Stimulated activated CD4-positive, alpha-beta T cell treated with anti-CD3 and anti-CD28 coated beads, TNF-alpha, amount 100 ng/mL, for 4 hours (primary cell): ENCODE data around the gene BNC2.
"Not testable (repeated sequence)": the region's sequence is repeated elsewhere in the genome, so short reads cannot be mapped to it uniquely, and the experiment has no call there.

ENCODE experiments used
- DNase-seq, 3 experiments: peaks; one replicate each; pipeline ENCODE4 v3.0.0-alpha.2; 2020; ENCODE audit warnings: low read depth in 3 of 3

The BNC2 gene

GRCh38 chr9:16455842-16456241 lies 414.6 kb downstream of the BNC2 start:
- DNase-seq, result no peak

- no peak for DNase-seq
Observed at GRCh38 chr9:16453390-16453789, 417.1 kb downstream of the BNC2 start.

- DNase-seq, result no peak
Observed at GRCh38 chr9:16450578-16450977, 419.9 kb downstream of the BNC2 start.

- no peak for DNase-seq
Observed at GRCh38 chr9:16450043-16450442, 420.4 kb downstream of the BNC2 start.

- DNase-seq, result no peak
Observed at GRCh38 chr9:16449076-16449730, 421.3 kb downstream of the BNC2 start.

- no peak for DNase-seq
Observed at GRCh38 chr9:16447946-16448345, 422.5 kb downstream of the BNC2 start.

- no peak for DNase-seq
Observed at GRCh38 chr9:16446636-16447035, 423.8 kb downstream of the BNC2 start.

- no peak for DNase-seq
Observed at GRCh38 chr9:16445141-16445920, 425.1 kb downstream of the BNC2 start.

GRCh38 chr9:16442622-16443021 lies 427.8 kb downstream of the BNC2 start:
- no peak for DNase-seq

- no peak for DNase-seq
Observed at GRCh38 chr9:16441791-16442190, 428.7 kb downstream of the BNC2 start.

GRCh38 chr9:16438831-16439230 lies 431.6 kb downstream of the BNC2 start:
- not testable (repeated sequence) for DNase-seq

GRCh38 chr9:16436545-16436944 lies 433.9 kb downstream of the BNC2 start:
- no peak for DNase-seq

GRCh38 chr9:16434526-16434925 lies 435.9 kb downstream of the BNC2 start:
- no peak for DNase-seq

GRCh38 chr9:16433494-16433893 lies 437.0 kb downstream of the BNC2 start:
- no peak for DNase-seq

GRCh38 chr9:16431666-16432392 lies 438.6 kb downstream of the BNC2 start:
- no peak for DNase-seq

- no peak for DNase-seq
Observed at GRCh38 chr9:16429671-16430070, 440.8 kb downstream of the BNC2 start.

GRCh38 chr9:16427873-16428427 lies 442.5 kb downstream of the BNC2 start:
- no peak for DNase-seq

GRCh38 chr9:16426716-16427115 lies 443.8 kb downstream of the BNC2 start:
- DNase-seq, result no peak

GRCh38 chr9:16425562-16426231 lies 444.8 kb downstream of the BNC2 start:
- no peak for DNase-seq

GRCh38 chr9:16422114-16422513 lies 448.4 kb downstream of the BNC2 start:
- DNase-seq, result no peak

GRCh38 chr9:16421532-16421931 lies 448.9 kb downstream of the BNC2 start:
- no peak for DNase-seq

- DNase-seq, result no peak
Observed at GRCh38 chr9:16419124-16419523, 451.3 kb downstream of the BNC2 start.
